ENCODE measurements around the gene TNC.

Gene TNC

DNA sequence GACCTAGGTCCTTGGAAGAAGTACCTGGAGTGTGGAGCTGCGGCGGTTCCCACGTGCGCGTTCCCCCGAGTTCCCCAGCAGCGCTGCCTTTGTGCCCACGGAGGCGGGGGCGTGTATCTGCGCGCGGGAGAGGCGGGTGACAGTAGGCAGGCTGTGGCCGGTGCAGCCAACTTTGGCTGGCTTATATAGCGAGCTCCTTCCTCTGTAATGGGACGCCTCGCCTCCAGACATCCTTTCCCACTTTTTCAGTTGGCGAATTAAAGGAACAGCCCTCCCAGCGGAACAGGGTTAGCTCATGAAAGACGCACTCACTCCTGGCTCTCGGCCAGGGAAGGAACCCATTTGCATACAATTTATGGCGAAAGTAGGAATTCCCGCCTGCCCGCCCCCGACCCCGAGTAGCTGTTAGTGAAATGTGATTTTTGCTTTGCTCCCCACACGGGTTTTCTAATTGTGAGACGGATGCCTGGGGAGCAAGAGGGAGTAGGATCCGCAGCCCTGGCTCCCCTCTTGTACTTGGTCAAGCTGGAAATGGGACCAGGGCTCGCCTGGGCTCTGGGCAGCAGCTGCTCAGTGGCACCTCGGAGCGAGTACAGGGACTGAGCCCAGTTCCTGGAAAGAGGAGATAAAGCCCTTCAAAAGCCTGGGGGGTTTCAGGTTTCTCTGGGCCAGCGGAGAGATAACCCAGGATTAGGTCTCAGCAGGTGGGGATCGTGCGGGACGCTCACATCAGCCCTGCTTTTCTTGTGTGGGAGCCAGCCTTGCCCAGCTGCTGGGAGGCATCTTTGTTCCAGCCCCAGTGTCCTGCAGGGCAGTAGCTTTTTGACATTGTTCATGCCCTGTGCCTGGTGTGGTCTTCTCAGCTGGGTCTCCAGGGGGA, at the start of gene TNC:
Gene TNC (minus strand): TSS at position 159 of the 880 bp plus-strand sequence. CDS start 27,139 bp downstream, outside the sequence.
- no peak for ATAC-seq

DNA sequence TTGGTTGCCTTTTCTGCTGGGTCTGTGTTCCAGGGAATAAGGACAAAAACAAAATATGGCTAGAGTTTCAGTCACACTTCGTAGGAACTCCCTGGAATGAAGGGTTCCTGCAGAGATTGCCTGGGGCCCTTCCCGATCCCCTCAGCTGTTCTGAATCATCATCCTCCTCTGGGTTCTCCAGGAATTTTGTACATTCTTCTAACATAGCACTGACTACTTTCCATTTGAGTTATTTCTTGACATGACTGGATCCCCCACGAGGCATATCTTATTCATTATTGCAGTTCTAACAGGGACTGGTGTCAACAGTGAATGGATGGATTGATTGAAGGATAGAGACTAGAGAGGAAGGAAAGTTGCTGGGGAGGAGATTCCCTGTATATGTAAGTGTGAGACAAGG, 49.2 kb upstream of the TNC start:
- no peak for ATAC-seq

DNA sequence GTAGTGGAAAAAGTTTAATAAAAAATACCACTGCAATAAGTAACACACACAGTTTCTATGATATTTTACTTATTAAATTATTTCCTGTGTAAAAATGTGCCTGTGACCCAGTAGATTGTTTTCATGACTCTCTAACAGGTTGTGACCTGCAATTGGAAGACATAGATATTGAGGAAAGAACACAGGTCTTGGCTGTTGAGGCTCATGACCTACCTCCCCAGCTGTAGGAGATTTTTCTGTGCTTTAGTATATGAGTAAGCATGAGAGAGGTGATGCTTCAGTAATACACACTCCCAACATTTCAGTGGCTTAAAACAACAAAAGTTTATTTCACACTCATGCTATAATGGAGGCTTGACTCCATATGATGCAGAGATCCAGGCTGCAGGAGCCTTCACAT, 47.3 kb upstream of the TNC start:
- ATAC-seq: no peak

DNA sequence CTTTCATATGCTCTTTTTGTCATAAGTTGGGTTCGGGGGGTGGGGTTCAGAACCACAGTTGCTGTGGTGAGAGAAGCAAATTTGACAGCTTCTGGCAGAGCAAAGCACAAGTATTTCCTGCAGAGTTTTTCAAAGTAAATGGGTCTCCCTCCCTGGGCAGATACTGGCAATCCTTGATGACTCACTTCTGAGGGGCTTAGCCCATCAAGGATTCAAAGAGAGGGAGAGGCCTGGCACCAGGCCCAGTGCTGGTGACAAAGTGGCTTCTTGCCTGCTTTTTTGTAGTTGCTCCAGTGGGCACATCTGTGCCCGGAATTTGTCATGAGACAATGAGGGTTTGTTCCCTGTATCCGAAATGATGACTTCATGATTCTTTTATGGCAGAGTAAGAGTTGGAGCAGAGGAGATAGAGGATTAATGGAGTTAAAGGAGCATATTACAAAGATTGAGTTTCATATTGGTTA, 46.6 kb upstream of the TNC start:
- ATAC-seq: no peak

DNA sequence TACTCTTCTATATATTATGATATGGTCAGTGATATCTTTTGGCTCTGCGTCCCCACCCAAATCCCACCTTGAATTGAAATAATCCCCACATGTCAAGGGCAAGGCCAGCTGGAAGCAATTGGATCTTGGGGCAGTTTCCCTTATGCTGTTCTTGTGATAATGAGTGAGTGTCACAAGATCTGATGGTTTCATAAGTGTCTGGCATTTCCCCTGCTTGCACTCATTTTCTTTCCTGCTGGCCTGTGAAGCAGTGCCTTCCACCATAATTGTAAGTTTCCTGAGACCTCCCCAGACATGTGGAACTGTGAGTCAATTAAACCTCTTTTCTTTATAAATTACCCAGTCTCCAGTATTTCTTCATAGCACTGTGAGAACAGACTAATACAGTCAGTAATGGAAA, 45.0 kb upstream of the TNC start:
- no peak for ATAC-seq

DNA sequence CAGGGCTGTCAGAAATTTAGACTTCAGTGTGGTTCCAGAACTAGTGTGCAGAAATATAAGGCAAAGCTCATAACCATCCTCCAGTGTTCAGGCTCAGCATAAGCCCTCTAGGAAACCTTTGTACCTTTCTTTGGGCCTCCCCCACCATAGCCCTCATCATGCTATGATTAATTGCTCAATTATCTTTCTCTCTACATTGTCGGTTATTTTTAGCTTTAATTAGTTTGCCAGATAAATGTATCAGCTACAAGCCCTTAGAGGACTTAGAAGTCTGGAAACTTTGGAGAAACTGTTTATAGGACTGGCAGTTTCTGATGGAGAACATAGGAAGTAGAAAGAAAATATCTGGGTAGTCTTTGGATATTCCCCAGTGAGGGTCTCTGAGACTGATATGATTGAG, 43.5 kb upstream of the TNC start:
- ATAC-seq: no peak

DNA sequence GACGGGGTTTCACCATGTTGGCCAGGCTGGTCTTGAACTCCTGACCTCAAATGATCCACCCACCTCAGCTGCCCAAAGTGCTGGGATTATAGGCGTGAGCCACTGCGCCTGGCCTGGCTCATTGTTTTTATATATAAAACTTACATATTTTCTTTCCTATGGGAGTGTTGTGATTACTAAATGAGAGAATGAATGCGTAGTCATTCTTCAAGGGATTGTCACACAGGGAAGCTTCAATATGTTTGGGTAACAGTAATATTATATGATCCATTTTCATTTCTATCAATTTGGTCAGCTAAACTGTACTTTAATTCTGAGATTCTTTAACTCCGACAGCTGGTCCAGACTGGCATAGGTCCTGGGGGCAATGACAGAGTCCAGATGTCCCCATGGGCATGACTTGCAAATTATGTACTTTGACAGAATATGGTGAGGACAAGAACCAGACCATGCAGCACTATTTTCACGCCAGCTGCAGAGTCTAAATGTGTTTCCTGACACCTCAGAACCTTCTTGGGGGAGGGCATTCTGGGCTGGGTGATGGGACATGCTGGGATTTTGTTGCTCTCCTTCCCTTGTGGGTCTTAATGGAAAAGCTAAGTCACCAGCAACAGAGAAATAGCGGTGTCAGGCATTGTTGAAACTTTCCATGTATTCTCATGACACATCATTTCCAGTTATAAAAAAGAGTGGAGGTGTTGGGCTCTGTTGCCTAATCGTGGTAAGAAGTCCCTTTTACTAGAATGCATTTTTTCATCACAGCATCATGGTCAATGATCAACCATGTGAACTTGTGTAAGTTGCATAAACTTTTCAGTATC, 40.9 kb upstream of the TNC start:
- no peak for ATAC-seq

DNA sequence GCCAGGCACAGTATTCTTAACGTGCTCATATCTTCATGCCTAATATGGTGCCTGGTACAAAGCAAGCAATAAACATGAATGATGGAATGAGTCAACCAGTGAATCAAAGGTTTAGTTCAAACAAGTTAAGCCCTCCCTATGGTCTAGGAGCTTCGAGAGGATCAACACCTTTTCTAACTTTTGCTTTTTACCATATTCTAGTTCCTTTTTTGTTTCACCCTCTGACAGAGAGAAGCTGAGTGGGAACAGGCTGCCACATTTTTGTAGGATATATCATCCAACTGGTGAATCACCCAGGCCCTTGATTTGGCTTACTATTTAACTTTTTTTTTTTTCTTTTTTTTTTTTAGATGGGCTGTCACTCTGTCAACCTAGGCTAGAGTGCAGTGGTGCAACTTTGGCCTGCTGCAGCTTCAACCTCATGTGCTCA, 39.3 kb upstream of the TNC start:
- no peak for ATAC-seq

DNA sequence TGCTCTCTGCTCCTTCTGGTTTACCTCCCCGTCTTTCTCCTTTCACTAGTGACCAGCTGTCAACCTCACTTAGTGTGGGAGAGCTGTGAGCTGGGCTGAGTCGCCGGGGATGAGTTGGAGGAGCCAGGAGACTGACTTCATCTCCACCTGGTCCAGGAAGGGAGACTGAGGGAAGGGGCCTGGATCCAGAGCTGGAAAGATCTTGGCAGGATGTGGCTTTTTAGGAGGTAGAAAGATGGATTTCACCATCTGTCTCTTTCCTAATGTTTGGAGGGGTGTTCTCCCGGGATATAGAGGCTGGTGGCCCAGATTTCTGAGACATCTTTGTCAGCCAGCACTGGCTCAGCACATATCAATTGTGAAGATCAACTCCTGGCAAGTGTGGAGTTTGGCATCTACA, 37.1 kb upstream of the TNC start:
- ATAC-seq: no peak

DNA sequence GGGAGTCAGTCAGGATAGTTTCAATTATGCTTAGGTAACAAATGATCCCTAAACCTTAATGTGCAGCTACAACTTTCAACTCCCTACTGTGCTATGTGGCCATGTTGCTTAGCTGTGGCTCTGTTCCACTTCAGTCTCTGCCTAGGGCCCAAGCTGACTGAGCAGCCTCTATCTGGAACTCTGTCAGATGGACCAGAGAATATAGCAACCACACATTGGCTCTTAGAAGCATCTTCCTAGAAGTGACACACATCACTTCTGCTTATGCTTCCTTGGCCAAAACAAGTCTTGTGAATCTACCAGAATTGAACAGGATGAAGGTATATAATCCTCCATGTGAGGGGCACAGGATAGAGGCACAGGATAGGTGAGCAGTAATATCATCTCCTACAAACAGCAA, 36.7 kb upstream of the TNC start:
- ATAC-seq: no peak

DNA sequence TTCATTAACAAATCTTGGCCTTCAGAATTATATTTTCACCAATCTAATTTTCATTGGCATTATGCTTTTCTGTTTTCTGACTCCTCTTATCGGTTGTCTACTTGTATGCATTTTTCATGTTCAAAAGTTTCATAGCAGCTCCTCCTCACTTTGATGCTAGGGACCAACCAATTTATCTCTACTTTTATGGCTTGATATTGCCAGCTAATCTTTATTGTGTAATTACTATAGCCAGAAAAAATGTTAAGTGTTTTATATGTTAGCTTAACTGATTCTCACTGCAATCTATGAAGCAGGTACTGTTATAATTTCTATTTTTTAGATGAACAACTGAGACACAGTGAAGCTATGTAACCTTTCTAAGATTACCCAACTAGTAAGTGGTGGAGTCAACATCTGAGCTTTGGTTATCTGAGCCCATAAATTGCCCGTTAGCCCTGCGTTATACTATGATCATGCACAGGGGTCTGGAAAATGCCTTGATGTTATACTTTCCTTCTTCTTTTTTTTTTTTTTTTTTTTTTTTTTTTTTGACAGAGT, 34.4 kb upstream of the TNC start:
- ATAC-seq: no peak

DNA sequence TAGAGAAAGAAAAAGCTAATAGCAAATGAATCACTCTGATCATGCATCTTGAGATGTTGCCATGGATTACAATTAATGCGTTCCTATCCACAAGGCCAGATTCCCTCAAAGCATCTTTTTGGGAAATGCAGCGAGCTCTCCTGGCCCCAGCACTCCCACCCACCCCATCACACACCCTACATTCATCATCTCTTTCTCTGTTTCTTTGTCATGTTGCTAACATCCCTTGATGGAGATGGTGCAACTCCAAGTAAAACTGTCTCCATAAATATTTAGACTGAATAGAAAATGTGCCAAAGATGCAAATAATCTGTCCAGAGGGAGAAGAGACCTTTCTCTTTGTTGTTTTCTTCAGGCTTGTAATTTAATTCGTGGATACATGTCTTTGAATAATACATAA, 30.8 kb upstream of the TNC start:
- no peak for ATAC-seq

DNA sequence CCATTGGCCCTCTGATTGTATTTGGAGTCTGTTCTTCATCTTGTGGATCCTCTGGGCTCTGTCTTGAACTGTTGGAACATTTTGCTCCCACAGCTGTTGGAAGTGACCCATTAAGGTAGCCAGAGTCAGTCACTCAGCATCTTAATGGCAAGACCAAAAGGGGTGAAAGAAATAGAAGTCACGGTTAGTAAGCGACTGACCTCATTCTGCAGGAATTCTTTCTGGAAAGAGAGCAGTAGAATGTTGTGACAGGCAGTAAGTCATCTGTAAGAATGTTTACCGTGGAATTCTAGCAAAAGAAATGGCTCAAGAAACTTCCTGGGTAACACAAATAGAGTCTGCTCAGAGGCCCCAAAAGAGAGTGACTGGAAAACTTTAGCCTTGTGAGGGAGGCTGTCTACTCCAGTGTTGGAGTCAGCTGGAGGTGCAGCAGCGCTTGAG, 28.6 kb upstream of the TNC start:
- ATAC-seq: no peak

DNA sequence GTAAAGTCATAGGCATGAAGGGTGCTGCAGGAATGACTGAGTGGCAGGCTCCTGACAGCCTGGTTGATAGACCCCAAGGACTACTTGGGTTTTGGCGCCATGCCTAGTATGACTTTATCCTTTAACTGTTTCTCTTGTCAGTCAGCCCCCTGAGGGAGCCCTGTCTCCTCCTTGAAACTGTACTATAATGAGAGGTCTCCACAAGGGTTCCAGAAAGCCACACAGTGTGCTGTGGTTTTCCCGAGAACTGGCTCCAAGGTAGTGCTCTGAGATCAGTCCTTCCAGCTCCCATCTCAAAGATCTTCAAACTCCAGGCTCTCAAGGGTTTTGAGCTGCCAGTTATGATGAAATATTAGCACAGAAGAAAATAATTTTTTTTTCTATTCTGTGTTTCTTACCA, 26.7 kb upstream of the TNC start:
- ATAC-seq: no peak

DNA sequence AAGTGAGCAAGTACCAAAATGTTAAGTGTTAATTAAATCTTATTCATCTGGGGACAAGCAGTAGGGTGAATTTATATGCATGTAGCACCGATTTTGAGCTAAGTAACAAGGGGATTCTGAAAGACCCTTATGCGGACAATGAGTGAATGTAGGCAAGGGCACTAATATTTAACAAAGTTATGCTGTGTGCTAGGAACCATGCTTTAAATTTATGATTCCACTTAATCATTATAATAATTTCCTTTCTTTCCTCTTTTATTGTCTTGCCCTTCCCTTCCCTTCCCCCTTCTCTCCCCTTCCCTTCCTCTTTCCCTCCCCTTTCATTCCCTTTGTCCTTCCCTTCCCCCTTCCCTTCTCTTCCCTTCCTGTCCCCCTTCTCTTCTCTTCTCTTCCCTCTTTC, 25.7 kb upstream of the TNC start:
- ATAC-seq: no peak

DNA sequence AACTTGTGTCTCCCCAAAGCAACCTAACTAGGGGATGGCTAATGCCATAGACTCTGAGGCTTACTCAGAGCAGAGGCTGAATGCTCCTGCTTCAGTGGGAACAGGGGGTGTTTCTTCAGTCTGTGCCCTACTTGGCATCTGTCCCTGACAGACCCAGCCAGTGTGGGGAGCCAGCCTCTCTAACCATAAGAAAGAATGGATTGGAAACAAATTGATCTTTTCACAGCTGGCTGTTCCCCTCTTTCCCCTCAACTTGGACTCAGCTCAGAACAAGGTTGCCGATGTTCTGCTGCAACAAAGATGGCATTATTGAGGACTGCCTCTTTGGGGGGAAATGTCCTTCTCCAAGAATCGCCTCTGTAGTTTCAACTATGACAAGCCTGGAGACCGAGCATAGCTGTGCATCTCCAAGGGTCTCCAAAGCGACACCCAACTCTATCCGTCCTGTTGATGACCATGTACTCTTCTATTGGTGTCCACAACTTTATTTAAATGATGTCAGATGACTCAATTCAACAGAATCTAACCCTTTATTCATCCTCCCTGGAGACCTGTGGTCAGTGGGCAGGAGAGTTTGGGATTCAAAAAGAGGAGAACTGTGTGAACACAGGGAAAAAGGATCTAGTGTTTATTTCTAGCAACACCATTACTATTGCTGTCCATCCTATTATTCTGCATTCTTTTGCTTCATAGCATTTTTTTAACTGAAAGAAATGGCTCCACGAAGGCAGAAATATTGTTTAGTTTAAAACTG, 24.7 kb upstream of the TNC start:
- ATAC-seq: no peak

DNA sequence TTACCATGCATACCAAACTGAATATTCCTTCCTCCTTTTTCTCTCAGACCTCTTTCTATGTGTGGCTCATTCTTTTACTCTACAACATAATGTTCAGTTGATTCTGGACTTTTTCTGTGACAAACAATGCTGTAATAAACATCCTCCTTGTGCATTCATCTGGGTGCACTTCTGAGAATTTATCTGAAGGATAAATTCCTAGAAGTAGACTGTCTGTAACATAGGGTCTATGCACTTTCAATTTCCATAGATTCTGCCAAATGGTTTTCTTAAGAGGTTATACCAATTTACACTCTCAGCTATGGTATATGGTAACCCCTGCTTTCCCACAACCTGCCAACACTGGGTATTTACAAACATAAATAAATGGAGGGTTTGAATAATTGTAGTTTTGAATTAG, 24.1 kb upstream of the TNC start:
- ATAC-seq: no peak

DNA sequence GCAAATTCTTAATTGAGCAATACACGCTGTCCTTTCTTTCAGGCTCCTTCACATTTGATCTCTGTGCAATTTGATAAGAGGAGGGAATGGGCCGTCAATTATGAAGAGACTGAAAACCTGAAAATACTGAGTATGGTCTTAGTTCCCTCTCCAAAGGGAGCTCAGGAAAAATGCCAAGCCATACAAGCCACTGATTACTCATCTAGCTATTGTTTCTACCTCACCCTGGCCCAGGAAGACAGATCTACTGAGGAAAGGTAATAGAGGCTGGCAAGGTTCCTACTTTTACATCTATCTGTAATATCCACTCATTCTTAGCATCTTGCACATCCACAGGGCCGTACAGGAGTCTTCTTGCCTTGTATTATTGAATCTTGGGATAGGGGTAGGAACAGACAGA, 23.7 kb upstream of the TNC start:
- no peak for ATAC-seq

DNA sequence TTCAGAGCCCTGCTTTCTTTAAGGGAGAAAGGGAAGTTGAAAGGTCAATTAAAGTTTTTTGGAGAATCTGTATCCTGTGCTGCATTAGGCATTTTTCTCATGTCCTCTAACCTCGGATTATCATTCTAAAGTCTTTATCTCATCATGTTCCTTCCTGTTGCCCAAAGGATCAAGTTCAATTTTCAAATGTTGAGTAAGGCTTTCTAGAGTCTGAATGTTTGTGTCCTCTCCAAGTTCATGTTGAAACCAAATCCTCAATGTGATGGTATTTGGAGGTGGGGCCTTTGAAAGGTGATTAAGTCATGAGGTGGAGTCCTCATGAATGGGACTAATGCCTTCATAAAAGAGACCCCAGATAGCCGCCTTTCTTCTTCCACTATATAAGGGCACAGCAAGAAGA, 20.2 kb upstream of the TNC start:
- no peak for ATAC-seq

DNA sequence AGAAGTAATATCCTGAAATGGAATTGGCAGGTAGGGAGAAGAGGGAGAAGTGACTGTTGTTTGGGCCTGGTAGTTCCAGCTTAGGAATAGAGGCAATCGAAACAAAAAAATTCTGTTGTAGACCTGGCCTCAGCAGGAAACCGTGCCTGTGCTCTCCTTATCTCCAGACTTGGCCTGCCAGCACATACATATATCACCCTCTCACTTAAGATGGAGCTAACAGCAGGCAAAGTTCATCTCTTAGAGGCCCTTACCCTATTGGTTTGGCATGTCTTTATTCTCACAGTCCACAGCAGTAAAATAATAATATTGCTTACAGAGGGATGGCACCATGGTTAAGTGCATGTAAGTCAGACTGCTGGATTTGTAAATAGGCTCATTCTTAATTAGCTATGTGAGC, 19.6 kb upstream of the TNC start:
- ATAC-seq: no peak

DNA sequence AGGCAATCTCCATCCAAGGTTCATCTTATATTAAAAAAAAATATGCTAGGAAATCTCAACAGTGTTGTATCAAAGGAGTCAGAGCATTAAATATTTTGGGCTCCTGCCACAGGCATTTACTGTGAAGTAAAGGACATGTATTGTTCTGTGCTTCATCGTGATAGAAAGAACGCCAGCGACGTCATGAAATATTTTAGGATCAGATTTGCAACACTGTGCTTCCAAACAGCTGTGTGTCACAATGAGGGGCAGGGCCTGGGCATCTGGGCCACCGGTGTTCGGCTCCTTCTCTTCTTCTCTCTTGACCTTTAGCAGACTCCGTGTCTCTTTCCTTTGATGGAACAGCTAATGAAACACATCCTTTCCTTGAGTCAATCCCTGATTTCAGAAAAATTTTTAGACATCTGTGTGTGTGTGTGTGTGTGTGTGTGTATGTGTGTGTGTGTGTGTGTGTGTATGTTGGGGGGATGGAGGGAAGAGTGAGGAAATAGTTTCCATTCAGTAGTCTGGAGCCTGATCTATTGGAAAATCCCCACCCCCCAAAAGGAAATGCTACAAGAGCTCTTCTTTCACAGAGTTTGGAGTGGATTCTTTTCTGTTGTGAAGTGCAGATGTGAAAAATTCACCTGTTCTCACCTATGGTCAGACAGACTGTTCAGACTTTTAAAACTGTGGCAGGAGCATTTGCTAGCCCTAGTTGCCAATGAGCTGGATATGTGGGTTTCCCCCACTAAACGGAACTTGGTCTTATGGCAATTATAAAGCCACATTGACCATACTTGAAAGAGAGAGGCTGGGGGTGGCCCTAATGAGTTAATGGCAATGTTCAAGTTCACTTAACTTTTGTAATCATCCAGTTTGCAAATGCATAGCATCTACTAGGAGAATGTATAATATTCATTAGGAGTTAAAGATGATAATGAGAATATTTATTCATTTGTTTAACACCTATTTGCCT, 18.1 kb upstream of the TNC start:
- no peak for ATAC-seq

DNA sequence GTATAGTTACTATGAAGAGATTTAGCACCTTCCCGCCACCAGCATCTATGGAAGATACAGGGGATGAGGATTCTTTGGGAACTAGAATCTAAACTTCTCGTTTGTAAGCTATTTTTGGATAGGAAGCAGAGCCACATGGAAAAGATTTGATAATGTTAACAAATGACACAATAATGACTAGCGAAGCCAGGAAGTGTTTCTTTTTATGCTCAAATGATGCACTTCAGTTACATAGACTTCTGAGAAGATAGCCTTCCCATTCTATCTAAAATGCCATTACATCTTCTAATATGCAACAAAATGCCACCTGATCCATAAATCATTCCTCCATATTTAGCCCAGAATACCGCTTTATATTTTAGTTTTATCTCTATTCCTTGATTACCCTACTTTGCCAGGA, 17.0 kb upstream of the TNC start:
- no peak for ATAC-seq
